OCI-LY3 (cell line): ENCODE data around the gene TNKS1BP1.
"Not testable (repeated sequence)": the region's sequence is repeated elsewhere in the genome, so short reads cannot be mapped to it uniquely, and the experiment has no call there.

Experiments used
- H2AFZ ChIP-seq: fragments of 200-600, 300-600 bp; shearing (Covaris generic); 2 replicates; pipeline ENCODE4 v1.6.0; 2014; ENCODE audit warnings: antibody characterized with exemption, low read depth, low read length
- H3K27ac ChIP-seq: fragments of 200-600, 300-600 bp; sonication (generic); 2 replicates; pipeline ENCODE4 v1.5.1; 2014; ENCODE audit warnings: mild to moderate bottlenecking, low read length, moderate library complexity, mixed read lengths
- H3K27me3 ChIP-seq: fragments of 200-600, 300-600 bp; sonication (generic); 2 replicates; pipeline ENCODE4 v1.6.1; 2014; ENCODE audit warnings: low read depth, low read length, mixed read lengths
- H3K36me3 ChIP-seq: fragments of 200-600, 300-600 bp; sonication (generic); replicated peaks from 2 replicates; pipeline ENCODE3; 2014; ENCODE audit warnings: low read depth, low read length, mixed read lengths
- H3K4me1 ChIP-seq: fragments of 300-600, 200-600 bp; sonication (generic); 2 replicates; pipeline ENCODE4 v1.6.1; 2014; ENCODE audit warnings: low read length, mixed read lengths
- H3K4me2 ChIP-seq: fragments of 200-600, 300-600 bp; sonication (generic); 2 replicates; pipeline ENCODE4 v1.6.1; 2014; ENCODE audit warnings: low read length, mixed read lengths
- H3K4me3 ChIP-seq: fragments of 300-600, 200-600 bp; sonication (generic); 2 replicates; pipeline ENCODE4 v1.5.1; 2014; ENCODE audit warnings: antibody characterized with exemption, mild to moderate bottlenecking, low read length, moderate library complexity
- H3K79me2 ChIP-seq: fragments of 300-600, 200-600 bp; shearing (Covaris generic); 2 replicates; pipeline ENCODE4 v1.6.1; 2014; ENCODE audit warnings: mild to moderate bottlenecking, low read length, mixed read lengths
- H3K9ac ChIP-seq: fragments of 300-600, 200-600 bp; shearing (Covaris generic); 2 replicates; pipeline ENCODE4 v1.6.0; 2014; ENCODE audit warnings: mild to moderate bottlenecking, low read length, moderate library complexity
- H3K9me3 ChIP-seq: fragments of 200-600, 300-600 bp; shearing (Covaris generic); 2 replicates; pipeline ENCODE4 v1.6.1; 2014; ENCODE audit warnings: low read length, mixed read lengths; ENCODE audit not compliant: insufficient read depth
- H4K20me1 ChIP-seq: fragments of 200-600, 300-600 bp; sonication (generic); 2 replicates; pipeline ENCODE4 v1.6.1; 2016; ENCODE audit warnings: low read length, mixed read lengths; ENCODE audit not compliant: insufficient read depth
- CTCF ChIP-seq: fragments of 200-600, 300-600 bp; sonication (generic); IDR thresholded peaks from 2 replicates; pipeline ENCODE4 v1.5.1; 2014; ENCODE audit warnings: antibody characterized with exemption, low read length, low read depth
- EZH2phosphoT487 ChIP-seq: fragments of 200-600 bp; shearing (Covaris generic); IDR thresholded peaks from 2 replicates; pipeline ENCODE4 v1.6.1; 2018; ENCODE audit warnings: antibody characterized with exemption, mixed run types, low read depth

Gene TNKS1BP1

GRCh38 chr11:57297221-57297620 lies 27.5 kb downstream of the TNKS1BP1 start:
- TF ChIP-seq EZH2phosphoT487, result no peak
- TF ChIP-seq CTCF, result no peak
- no peaks in the 10 kb centered on the region for H3K27me3 ChIP-seq
- H4K20me1 ChIP-seq, result no peaks in the 10 kb centered on the region
- H3K36me3 ChIP-seq, result peaks cover 16% of the 10 kb centered on the region
- no peak overlapping the region for H3K4me2 ChIP-seq
- H2AFZ ChIP-seq, result no peak overlapping the region
- no peaks in the 10 kb centered on the region for H3K4me1 ChIP-seq
- no peak overlapping the region for H3K4me3 ChIP-seq
- H3K9ac ChIP-seq, result no peak overlapping the region
- no peaks in the 10 kb centered on the region for H3K9me3 ChIP-seq
- H3K79me2 ChIP-seq, result no peaks in the 10 kb centered on the region
- H3K27ac ChIP-seq, result no peak overlapping the region

GRCh38 chr11:57296205-57296604 lies 28.5 kb downstream of the TNKS1BP1 start:
- not testable (repeated sequence) for H3K27ac ChIP-seq

GRCh38 chr11:57294225-57295131 lies 30.3 kb downstream of the TNKS1BP1 start:
- no peaks in the 10 kb centered on the region for H3K79me2 ChIP-seq
- no peak overlapping the region for H3K4me3 ChIP-seq
- H3K9me3 ChIP-seq, result no peaks in the 10 kb centered on the region
- peaks cover 12% of the 10 kb centered on the region for H3K27me3 ChIP-seq
- H3K27ac ChIP-seq, result no peak overlapping the region
- no peak overlapping the region for H3K9ac ChIP-seq
- no peak overlapping the region for H2AFZ ChIP-seq
- TF ChIP-seq CTCF, result no peak
- TF ChIP-seq EZH2phosphoT487, result no peak
- no peaks in the 10 kb centered on the region for H3K4me1 ChIP-seq
- H3K36me3 ChIP-seq, result peaks cover 9% of the 10 kb centered on the region
- H4K20me1 ChIP-seq, result no peaks in the 10 kb centered on the region
- no peak overlapping the region for H3K4me2 ChIP-seq

More at GRCh38 chr11:57296205-57296604, 28.5 kb downstream of the TNKS1BP1 start:
- not testable (repeated sequence) for H3K4me3 ChIP-seq, H3K9me3 ChIP-seq, H3K27me3 ChIP-seq, H2AFZ ChIP-seq, H3K4me1 ChIP-seq, H4K20me1 ChIP-seq, H3K4me2 ChIP-seq, H3K9ac ChIP-seq, H3K79me2 ChIP-seq
- H3K36me3 ChIP-seq, result peaks cover 16% of the 10 kb centered on the region

- H3K4me3 ChIP-seq, result no peak overlapping the region
- H2AFZ ChIP-seq, result no peak overlapping the region
- no peaks in the 10 kb centered on the region for H3K36me3 ChIP-seq
- H3K4me2 ChIP-seq, result no peak overlapping the region
- H3K4me1 ChIP-seq, result no peaks in the 10 kb centered on the region
- H4K20me1 ChIP-seq, result no peaks in the 10 kb centered on the region
- no peak for TF ChIP-seq EZH2phosphoT487
- TF ChIP-seq CTCF, result no peak
- H3K27me3 ChIP-seq, result peaks cover 30% of the 10 kb centered on the region
- H3K9ac ChIP-seq, result no peak overlapping the region
- H3K27ac ChIP-seq, result no peak overlapping the region
- H3K79me2 ChIP-seq, result no peaks in the 10 kb centered on the region
- no peaks in the 10 kb centered on the region for H3K9me3 ChIP-seq
Measured at GRCh38 chr11:57290288-57290687, 34.5 kb downstream of the TNKS1BP1 start.
